Fibroblast of lung (primary cell): ENCODE measurements around the gene TRIM3. TPM values are rescaled to one million over a fixed set of nuclear protein-coding genes. Genes with fewer than 3 reads are reported as not detected.
"Not testable (repeated sequence)": the region's sequence is repeated elsewhere in the genome, so short reads cannot be mapped to it uniquely, and the experiment has no call there.

Source experiments
- DNase-seq, 2 donors: peaks; one replicate each; pipeline versions ENCODE4 v3.0.0 to v3.0.0-alpha.2; 2010; ENCODE audit warnings: low read depth in 2 of 2
- H2AFZ ChIP-seq: 2 replicates; pipeline ENCODE4 v1.5.1; 2012; ENCODE audit warnings: low read length, control low read depth, inconsistent platforms
- H3K27ac ChIP-seq: 2 replicates; pipeline ENCODE4 v1.5.1; 2011; ENCODE audit warnings: low read length, control low read depth; ENCODE audit not compliant: insufficient read depth
- H3K27me3 ChIP-seq: 2 replicates; pipeline ENCODE4 v1.5.1; 2011; ENCODE audit warnings: mild to moderate bottlenecking, low read length; ENCODE audit not compliant: control insufficient read depth, insufficient read depth
- H3K36me3 ChIP-seq: 2 replicates; pipeline ENCODE4 v1.5.1; 2011; ENCODE audit warnings: low read length; ENCODE audit not compliant: control insufficient read depth, insufficient read depth
- H3K4me1 ChIP-seq: 2 replicates; pipeline ENCODE4 v1.5.1; 2011; ENCODE audit warnings: low read length; ENCODE audit not compliant: control insufficient read depth, insufficient read depth; ENCODE audit errors: extremely low read depth
- H3K4me2 ChIP-seq: 2 replicates; pipeline ENCODE4 v1.5.1; 2011; ENCODE audit warnings: low read length, control low read depth; ENCODE audit not compliant: insufficient read depth; ENCODE audit errors: extremely low read depth
- H3K4me3 ChIP-seq, 4 experiments: fragments of 200-600 bp in 1 of 4; sonication (generic) in 1 of 4; replicated peaks in 1 of 4; 2 replicates each; pipeline ENCODE4 v1.5.1; 2011 to 2016; ENCODE audit warnings: low read length in 4 of 4, low read depth in 3 of 4, mild to moderate bottlenecking in 3 of 4, control low read depth in 2 of 4, inconsistent platforms in 1 of 4, mixed read lengths in 1 of 4; ENCODE audit not compliant: insufficient read depth in 1 of 4; ENCODE audit errors: control extremely low read depth in 1 of 4
- H3K79me2 ChIP-seq: 2 replicates; pipeline ENCODE4 v1.5.1; 2012; ENCODE audit warnings: mild to moderate bottlenecking, low read length, inconsistent platforms; ENCODE audit not compliant: control insufficient read depth, insufficient read depth
- H3K9ac ChIP-seq: 2 replicates; pipeline ENCODE4 v1.5.1; 2011; ENCODE audit warnings: mild to moderate bottlenecking, low read length, control low read depth; ENCODE audit not compliant: insufficient read depth
- H3K9me3 ChIP-seq: 2 replicates; pipeline ENCODE4 v1.5.1; 2012; ENCODE audit warnings: low read depth, low read length; ENCODE audit not compliant: control insufficient read depth, insufficient read depth
- H4K20me1 ChIP-seq: 2 replicates; pipeline ENCODE4 v1.5.1; 2011; ENCODE audit warnings: low read length; ENCODE audit not compliant: control insufficient read depth, insufficient read depth; ENCODE audit errors: extremely low read depth
- EZH2 ChIP-seq: IDR thresholded peaks from 2 replicates; pipeline ENCODE4 v1.5.1; 2012; ENCODE audit warnings: low read length, control low read depth, mild to moderate bottlenecking; ENCODE audit errors: missing control alignments
- polyA minus RNA-seq: library from RNA; depleted of rRNA, polyadenylated mRNA; stranded (reverse); fragments of >200 nt; gene quantifications from 2 replicates; pipeline ENCODE4 v1.2.3, GENCODE V29; 2011; ENCODE audit warnings: low replicate concordance
- polyA plus RNA-seq, 2 donors: library from polyadenylated mRNA; depleted of rRNA in 1 of 2; stranded (reverse) in 1 of 2; unstranded in 1 of 2; fragments of >200 nt; gene quantifications; 2 replicates each; pipeline ENCODE4 v1.2.1, GENCODE V29; 2011 to 2012; ENCODE audit warnings: missing spikeins in 1 of 2
- total RNA-seq: library from RNA; depleted of rRNA; stranded (reverse); fragments of >200 nt; gene quantifications from 2 replicates; pipeline ENCODE4 v1.2.1, GENCODE V29; 2014
- TF ChIP-seq, protein P1 (sequence below), 2 donors: IDR thresholded peaks in 1 of 2; conservative IDR thresholded peaks in 1 of 2; 1 replicate in 1 of 2; 2 replicates in 1 of 2; pipeline ENCODE4 v1.5.1; 2011 to 2012; ENCODE audit warnings: low read length in 2 of 2, control low read depth in 1 of 2, inconsistent platforms in 1 of 2, low read depth in 1 of 2, mild to moderate bottlenecking in 1 of 2

The TRIM3 gene
- total RNA-seq = 24.1 and 29.7 TPM in 2 replicates
- polyA plus RNA-seq = 11.4 and 11.8 TPM in 2 replicates
- 11.9 and 14.3 TPM in 2 replicates for polyA plus RNA-seq (2012)
- 18.2 and 25.5 TPM in 2 replicates for polyA minus RNA-seq

DNA sequence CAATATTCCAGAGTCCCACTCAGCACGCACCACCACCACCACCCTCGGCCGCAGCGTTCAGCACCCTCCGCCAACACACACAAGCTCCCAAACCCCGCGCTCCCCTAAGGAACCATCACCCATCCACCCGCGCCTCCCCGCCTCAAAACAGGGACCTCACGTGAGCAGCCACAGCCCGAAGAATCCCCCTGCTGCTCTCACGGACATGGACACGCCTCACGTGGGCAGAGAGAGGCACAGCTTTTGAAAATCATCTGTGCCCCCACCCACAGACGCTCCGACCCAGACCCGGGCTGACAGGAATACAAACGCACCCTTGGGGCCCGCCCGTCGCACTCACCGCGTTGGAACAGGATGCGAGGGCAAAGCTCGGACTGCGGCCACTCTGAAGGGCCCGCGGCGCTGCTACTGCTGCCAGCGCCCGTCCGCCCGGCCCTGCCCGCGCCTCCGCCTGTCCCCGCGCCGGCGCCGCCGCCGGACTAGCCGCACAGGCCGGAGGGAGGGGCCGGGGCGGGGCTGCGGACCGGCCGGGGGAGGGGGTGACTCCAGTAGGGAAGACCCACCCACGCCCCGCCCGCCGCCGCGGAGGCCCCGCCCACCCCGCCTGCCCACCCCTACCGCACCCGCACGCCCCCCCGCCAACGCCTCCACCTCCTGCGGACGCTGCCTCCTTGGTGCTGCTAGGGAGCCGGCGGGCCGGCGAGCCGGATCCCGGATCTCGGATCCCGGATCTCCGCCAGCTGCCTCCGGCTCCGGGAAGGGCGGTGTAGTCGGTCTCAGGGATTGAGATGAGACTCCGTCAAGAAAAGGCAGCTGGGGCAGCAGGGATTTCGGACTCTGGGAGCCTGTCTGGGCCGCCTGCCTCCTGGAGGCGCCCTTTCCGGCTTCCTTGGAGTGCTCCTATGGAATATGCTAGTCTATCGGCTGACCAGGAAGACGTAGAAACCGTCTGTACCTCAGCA lies at the start of gene TRIM3:
TRIM3 (minus strand) TSS at position 491 of the 962 bp plus-strand sequence. CDS start 8,246 bp downstream, outside the sequence.
- peaks cover 15% of the 10 kb centered on the region for H3K4me1 ChIP-seq

DNA sequence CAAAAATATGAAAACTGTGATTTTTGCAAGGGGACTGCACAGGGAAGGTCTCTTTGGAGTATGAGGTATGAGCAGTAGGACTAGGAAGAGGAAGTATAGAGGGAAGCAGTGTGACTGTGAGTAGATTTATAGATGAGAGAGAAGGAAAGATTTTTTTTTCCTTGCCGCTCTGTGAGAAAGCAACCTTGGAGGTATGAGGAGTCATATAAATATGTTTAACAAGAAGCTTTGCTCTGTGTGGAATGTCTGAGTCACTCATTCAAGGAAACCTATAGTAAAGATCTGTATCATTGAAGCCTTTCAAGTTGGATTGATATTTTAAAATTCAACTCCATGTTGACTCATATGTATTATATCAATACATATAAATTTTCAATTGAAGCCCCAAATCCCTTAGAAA lies 49.5 kb upstream of the TRIM3 start:
- H3K27me3 ChIP-seq = no peaks in the 10 kb centered on the region
- no peak overlapping the region for H3K27ac ChIP-seq
- no peaks in the 10 kb centered on the region for H4K20me1 ChIP-seq
- H3K4me1 ChIP-seq = peaks cover 3% of the 10 kb centered on the region
- H3K79me2 ChIP-seq = no peaks in the 10 kb centered on the region
- H3K4me2 ChIP-seq = peak overlapping the region; percentile 9
- no peaks in the 10 kb centered on the region for H3K9me3 ChIP-seq
- H3K36me3 ChIP-seq = no peaks in the 10 kb centered on the region
- no peak overlapping the region for H3K4me3 ChIP-seq
- H2AFZ ChIP-seq = no peak overlapping the region
- H3K9ac ChIP-seq = no peak overlapping the region
- TF ChIP-seq, protein P1, sequence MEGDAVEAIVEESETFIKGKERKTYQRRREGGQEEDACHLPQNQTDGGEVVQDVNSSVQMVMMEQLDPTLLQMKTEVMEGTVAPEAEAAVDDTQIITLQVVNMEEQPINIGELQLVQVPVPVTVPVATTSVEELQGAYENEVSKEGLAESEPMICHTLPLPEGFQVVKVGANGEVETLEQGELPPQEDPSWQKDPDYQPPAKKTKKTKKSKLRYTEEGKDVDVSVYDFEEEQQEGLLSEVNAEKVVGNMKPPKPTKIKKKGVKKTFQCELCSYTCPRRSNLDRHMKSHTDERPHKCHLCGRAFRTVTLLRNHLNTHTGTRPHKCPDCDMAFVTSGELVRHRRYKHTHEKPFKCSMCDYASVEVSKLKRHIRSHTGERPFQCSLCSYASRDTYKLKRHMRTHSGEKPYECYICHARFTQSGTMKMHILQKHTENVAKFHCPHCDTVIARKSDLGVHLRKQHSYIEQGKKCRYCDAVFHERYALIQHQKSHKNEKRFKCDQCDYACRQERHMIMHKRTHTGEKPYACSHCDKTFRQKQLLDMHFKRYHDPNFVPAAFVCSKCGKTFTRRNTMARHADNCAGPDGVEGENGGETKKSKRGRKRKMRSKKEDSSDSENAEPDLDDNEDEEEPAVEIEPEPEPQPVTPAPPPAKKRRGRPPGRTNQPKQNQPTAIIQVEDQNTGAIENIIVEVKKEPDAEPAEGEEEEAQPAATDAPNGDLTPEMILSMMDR (conservative IDR thresholded peaks at IDR 0.05 in 1 of 2, IDR thresholded peaks at IDR 0.05 in 1 of 2; ENCODE audit: low read depth in 1 of 2, low read length in 2 of 2) = no peak
- TF ChIP-seq EZH2 = no peak
- peak in 1 of 2 donors; percentile 78 for DNase-seq

More for the DNA sequence above, at the start of gene TRIM3:
- H3K4me3 ChIP-seq = peak within 1 kb of the TSS; percentile 83 to 91 (median 90)
- no peaks in the 10 kb centered on the region for H3K9me3 ChIP-seq
- peak within 1 kb of the TSS; percentile 95 for H3K4me2 ChIP-seq
- H2AFZ ChIP-seq = peak within 1 kb of the TSS; percentile 88
- no peaks in the 10 kb centered on the region for H4K20me1 ChIP-seq
- peak; percentile 84 to 85 for DNase-seq
- peak within 1 kb of the TSS; percentile 86 for H3K27ac ChIP-seq
- H3K27me3 ChIP-seq = no peaks in the 10 kb centered on the region
- peaks cover 12% of the 10 kb centered on the region for H3K36me3 ChIP-seq
- peaks cover 11% of the 10 kb centered on the region for H3K79me2 ChIP-seq
- TF ChIP-seq, protein P1 (conservative IDR thresholded peaks at IDR 0.05 in 1 of 2, IDR thresholded peaks at IDR 0.05 in 1 of 2; ENCODE audit: low read depth in 1 of 2, low read length in 2 of 2) = peak; percentile 49 to 55
- no peak for TF ChIP-seq EZH2
- H3K9ac ChIP-seq = peak within 1 kb of the TSS; percentile 86

DNA sequence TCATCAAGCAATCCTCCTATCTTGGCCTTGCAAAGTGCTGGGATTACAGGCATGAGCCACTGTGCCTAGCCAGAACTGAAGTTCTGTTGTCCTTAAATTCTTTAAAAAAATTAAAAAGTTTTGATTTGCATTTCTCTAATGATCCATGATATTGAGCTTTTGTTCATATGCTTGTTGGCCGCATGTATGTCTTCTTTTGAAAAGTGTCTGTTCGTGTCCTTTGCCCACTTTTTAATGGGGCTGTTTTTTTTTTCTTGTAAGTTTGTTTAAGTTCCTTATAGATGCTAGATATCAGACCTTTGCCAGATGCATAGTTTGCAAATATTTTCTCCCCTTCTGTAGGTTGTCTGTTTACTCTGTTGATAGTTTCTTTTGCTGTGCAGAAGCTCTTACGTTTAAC lies 48.2 kb upstream of the TRIM3 start:
- H3K4me3 ChIP-seq, H2AFZ ChIP-seq, H3K27ac ChIP-seq, H3K36me3 ChIP-seq, H4K20me1 ChIP-seq, H3K27me3 ChIP-seq, H3K9me3 ChIP-seq, H3K4me1 ChIP-seq, H3K9ac ChIP-seq, H3K79me2 ChIP-seq, H3K4me2 ChIP-seq, DNase-seq: not testable (repeated sequence)
